AG04449 (cell line): ENCODE data around the gene S100A5.

ENCODE experiments used
- CTCF ChIA-PET: fragments of 350-600 bp; formaldehyde crosslinking; extraction: SDS; loops from one replicate; lab custom pipeline; 2021; ENCODE audit warnings: antibody characterized with exemption; lab: Yijun Ruan, JAX
- POLR2A ChIA-PET: fragments of 400-600, 350-600 bp; formaldehyde crosslinking; extraction: SDS; loops from one replicate; lab custom pipeline; 2020; ENCODE audit warnings: antibody characterized with exemption, inconsistent platforms; lab: Yijun Ruan, JAX
- DNase-seq: peaks from one replicate; pipeline ENCODE4 v3.0.0-alpha.2; 2010; ENCODE audit warnings: low read depth, low spot score
- H3K4me3 ChIP-seq: 2 replicates; pipeline ENCODE4 v1.5.1; 2011; ENCODE audit warnings: low read depth, mild to moderate bottlenecking, control low read depth, low read length
- CTCF ChIP-seq: IDR thresholded peaks from one replicate; pipeline ENCODE4 v1.5.1; 2011; ENCODE audit warnings: mild to moderate bottlenecking, moderate library complexity, low read length, control low read depth, inconsistent platforms; ENCODE audit not compliant: insufficient read depth; ENCODE audit errors: missing control alignments

The S100A5 gene

GRCh38 chr1:153541641-153542590 is 1.2 kb upstream of the S100A5 start:
- CTCF ChIA-PET = interaction anchor here (1.3 to 7.1 kb wide), 6 partner anchors 8 to 33 kb away, joined by 5 to 80 read pairs (median 10); partner anchors contain the start of gene S100A6
- DNase-seq = no peak

GRCh38 chr1:153539395-153540093 is 1.2 kb downstream of the S100A5 start:
- no peak for DNase-seq
- ChIA-PET POLR2A (interaction anchor here (1.0 to 2.9 kb wide), 2 partner anchors 27 to 28 kb away, joined by 3 to 14 read pairs; partner anchors contain the start of gene S100A2), CTCF (interaction anchor here (1.3 to 5.7 kb wide), 4 partner anchors 13 to 88 kb away, joined by 5 to 50 read pairs (median 8); partner anchors contain the start of genes S100A13 and S100A2)
- H3K4me3 ChIP-seq = no peak overlapping the region
- no peak for TF ChIP-seq CTCF

More at GRCh38 chr1:153541641-153542590, 1.2 kb upstream of the S100A5 start:
- TF ChIP-seq CTCF = no peak
- POLR2A ChIA-PET = interaction anchor here (1.1 to 2.9 kb wide), 5 partner anchors 24 to 92 kb away, joined by 3 to 14 read pairs (median 5); partner anchors contain the start of genes CHTOP, S100A13 and S100A2
- H3K4me3 ChIP-seq = no peak overlapping the region

DNA sequence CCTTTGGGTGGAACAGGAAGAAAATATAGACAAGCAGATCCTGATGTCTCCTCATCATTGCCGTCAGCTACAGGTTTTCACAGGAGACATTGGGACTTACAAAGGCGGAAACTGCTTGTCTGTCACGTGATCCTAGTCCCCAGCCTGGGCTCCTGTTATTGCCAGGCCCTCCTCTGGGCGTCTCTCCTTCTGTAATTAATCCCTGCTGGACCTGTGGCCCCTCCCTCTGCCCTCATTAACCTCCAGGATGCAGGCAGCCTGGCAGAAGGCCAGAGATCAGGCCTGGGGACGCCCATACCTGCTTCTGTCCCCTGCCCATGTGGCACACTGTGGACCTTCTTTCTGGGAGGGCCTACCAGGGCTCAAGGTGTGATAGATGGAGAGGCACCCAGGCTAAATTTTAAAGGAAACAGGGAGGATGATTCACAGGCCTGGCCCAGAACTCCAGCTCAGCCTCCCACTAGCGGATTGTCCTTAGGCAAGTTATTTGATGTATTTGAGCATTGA is 2.4 kb downstream of the S100A5 start:
- no peak for DNase-seq
- no peak for TF ChIP-seq CTCF
- ChIA-PET CTCF (interaction anchor here (0.9 to 5.7 kb wide), 4 partner anchors 14 to 89 kb away, joined by 3 to 50 read pairs (median 6); partner anchors contain the start of gene S100A13), POLR2A (interaction anchor here (0.6 kb wide), 2 partner anchors 32 to 128 kb away, joined by 3 read pairs; no protein-coding TSS in a partner anchor)
- H3K4me3 ChIP-seq = no peak overlapping the region

GRCh38 chr1:153537376-153537730 is 3.4 kb downstream of the S100A5 start:
- CTCF ChIA-PET = interaction anchor here (5.7 kb wide), 1 partner anchor 33 kb away, joined by 50 read pairs; no protein-coding TSS in a partner anchor
- no peak overlapping the region for H3K4me3 ChIP-seq
- POLR2A ChIA-PET = no interaction called here
- no peak for DNase-seq
- no peak for TF ChIP-seq CTCF

GRCh38 chr1:153536671-153537375 is 3.9 kb downstream of the S100A5 start:
- CTCF ChIA-PET = interaction anchor here (5.7 to 14.8 kb wide), 5 partner anchors 9 to 34 kb away, joined by 50 to 333 read pairs (median 97); partner anchors contain the start of genes S100A2, S100A3 and S100A4
- DNase-seq = no peak
- H3K4me3 ChIP-seq = peak overlapping the region; percentile 99; the same call in 1 of the 2 replicates
- POLR2A ChIA-PET = interaction anchor here (1.0 to 5.5 kb wide), 10 partner anchors 8 to 90 kb away, joined by 3 to 128 read pairs (median 16); partner anchors contain the start of genes S100A13, S100A16, S100A2 and S100A4
- TF ChIP-seq CTCF = no peak
